ENCODE data around the gene LRRC51.

LRRC51 gene

GRCh38 chr11:72083414-72083813 is 2.8 kb downstream of the LRRC51 start:
- H3F3A ChIP-seq (ENCODE audit: low read depth) = no peaks in the 10 kb centered on the region
- H3K4me3 ChIP-seq (ENCODE audit: low read length, poor library complexity, severe bottlenecking) = no peak overlapping the region
- H3K4me1 ChIP-seq (ENCODE audit: insufficient read depth, low read length, poor library complexity, severe bottlenecking) = peaks cover 22% of the 10 kb centered on the region
- TF ChIP-seq EZH2phosphoT487 (IDR thresholded peaks at IDR 0.05; ENCODE audit: borderline replicate concordance) (no peak), CTCF (conservative IDR thresholded peaks at IDR 0.05; ENCODE audit: low read length) (no peak)
- no peak overlapping the region for H3K4me2 ChIP-seq (ENCODE audit: low read depth, low read length, poor library complexity, severe bottlenecking)
- H3K9me2 ChIP-seq (replicated peaks; ENCODE audit: low read depth, low read length) = no peaks in the 10 kb centered on the region
- no peaks in the 10 kb centered on the region for H3K9me3 ChIP-seq (ENCODE audit: insufficient read depth, low read depth, low read length)
- peaks cover 16% of the 10 kb centered on the region for H4K20me1 ChIP-seq (ENCODE audit: insufficient read depth, low read length, poor library complexity, severe bottlenecking)
- no peaks in the 10 kb centered on the region for H3K36me3 ChIP-seq (ENCODE audit: insufficient read depth, low read length)
- H2AFZ ChIP-seq (ENCODE audit: low read length) = no peak overlapping the region
- no peaks in the 10 kb centered on the region for H3K27me3 ChIP-seq (ENCODE audit: insufficient read depth, low read length, poor library complexity, severe bottlenecking)
- no peak overlapping the region for H3K9ac ChIP-seq (ENCODE audit: low read depth, low read length, poor library complexity, severe bottlenecking)
- H3K79me2 ChIP-seq (ENCODE audit: insufficient read depth, low read length) = peaks cover 19% of the 10 kb centered on the region

- Histone ChIP-seq H4K20me1 (ENCODE audit: insufficient read depth, low read length, poor library complexity, severe bottlenecking) (peaks cover 9% of the 10 kb centered on the region), H2AFZ (ENCODE audit: low read length) (no peak overlapping the region), H3K9me2 (replicated peaks; ENCODE audit: low read depth, low read length) (no peaks in the 10 kb centered on the region), H3K36me3 (ENCODE audit: insufficient read depth, low read length) (no peaks in the 10 kb centered on the region), H3K4me2 (ENCODE audit: low read depth, low read length, poor library complexity, severe bottlenecking) (no peak overlapping the region), H3K4me1 (ENCODE audit: insufficient read depth, low read length, poor library complexity, severe bottlenecking) (peaks cover 15% of the 10 kb centered on the region), H3K9me3 (ENCODE audit: insufficient read depth, low read depth, low read length) (no peaks in the 10 kb centered on the region), H3K4me3 (ENCODE audit: low read length, poor library complexity, severe bottlenecking) (no peak overlapping the region), H3K9ac (ENCODE audit: low read depth, low read length, poor library complexity, severe bottlenecking) (no peak overlapping the region), H3K79me2 (ENCODE audit: insufficient read depth, low read length) (peaks cover 12% of the 10 kb centered on the region), H3K27me3 (ENCODE audit: insufficient read depth, low read length, poor library complexity, severe bottlenecking) (no peaks in the 10 kb centered on the region), H3F3A (ENCODE audit: low read depth) (no peaks in the 10 kb centered on the region)
- no peak for TF ChIP-seq CTCF (conservative IDR thresholded peaks at IDR 0.05; ENCODE audit: low read length)
- no peak for TF ChIP-seq EZH2phosphoT487 (IDR thresholded peaks at IDR 0.05; ENCODE audit: borderline replicate concordance)
These were observed 3.4 kb downstream of the LRRC51 start for GRCh38 chr11:72084076-72084475.

GRCh38 chr11:72084965-72085364 is 4.3 kb downstream of the LRRC51 start:
- no peaks in the 10 kb centered on the region for H3K27me3 ChIP-seq (ENCODE audit: insufficient read depth, low read length, poor library complexity, severe bottlenecking)
- no peaks in the 10 kb centered on the region for H3K9me3 ChIP-seq (ENCODE audit: insufficient read depth, low read depth, low read length)
- H3K9me2 ChIP-seq (replicated peaks; ENCODE audit: low read depth, low read length) = no peaks in the 10 kb centered on the region
- no peaks in the 10 kb centered on the region for H3F3A ChIP-seq (ENCODE audit: low read depth)
- peaks cover 4% of the 10 kb centered on the region for H3K79me2 ChIP-seq (ENCODE audit: insufficient read depth, low read length)
- peaks cover 11% of the 10 kb centered on the region for H3K4me1 ChIP-seq (ENCODE audit: insufficient read depth, low read length, poor library complexity, severe bottlenecking)
- H4K20me1 ChIP-seq (ENCODE audit: insufficient read depth, low read length, poor library complexity, severe bottlenecking) = peaks cover 1% of the 10 kb centered on the region
- H2AFZ ChIP-seq (ENCODE audit: low read length) = no peak overlapping the region
- TF ChIP-seq EZH2phosphoT487 (IDR thresholded peaks at IDR 0.05; ENCODE audit: borderline replicate concordance) = no peak
- no peak for TF ChIP-seq CTCF (conservative IDR thresholded peaks at IDR 0.05; ENCODE audit: low read length)
- no peak overlapping the region for H3K4me3 ChIP-seq (ENCODE audit: low read length, poor library complexity, severe bottlenecking)
- no peak overlapping the region for H3K4me2 ChIP-seq (ENCODE audit: low read depth, low read length, poor library complexity, severe bottlenecking)
- H3K9ac ChIP-seq (ENCODE audit: low read depth, low read length, poor library complexity, severe bottlenecking) = no peak overlapping the region
- no peaks in the 10 kb centered on the region for H3K36me3 ChIP-seq (ENCODE audit: insufficient read depth, low read length)
